GM12878 (cell line): Measurements from ENCODE around the gene ZNF391. TPM values are rescaled to one million over a fixed set of nuclear protein-coding genes. Genes with fewer than 3 reads are reported as not detected.

Source experiments
- CEBPB ChIP-seq, 2 experiments: fragments of 150-350 bp in 1 of 2; IDR thresholded peaks; 2 replicates each; pipeline ENCODE4 v1.6.1; 2012 to 2014; ENCODE audit warnings: low read depth in 2 of 2, low read length in 2 of 2, borderline replicate concordance in 1 of 2, inconsistent platforms in 1 of 2
- CHD2 ChIP-seq: IDR thresholded peaks from 2 replicates; pipeline ENCODE4 v1.6.1; 2011; ENCODE audit warnings: low read depth, low read length, improper control_type of control experiment, borderline replicate concordance
- IKZF2 ChIP-seq, 2 experiments: fragments of 450-650 bp; IDR thresholded peaks; 2 replicates each; pipeline ENCODE4 v1.6.1; 2017; ENCODE audit warnings: mild to moderate bottlenecking in 2 of 2, moderate library complexity in 2 of 2
- KDM1A ChIP-seq: fragments of 200-600 bp; sonication (generic); IDR thresholded peaks from 2 replicates; pipeline ENCODE4 v1.6.1; 2016; ENCODE audit warnings: borderline replicate concordance
- MLLT1 ChIP-seq: fragments of 450-650 bp; IDR thresholded peaks from 2 replicates; pipeline ENCODE4 v1.6.1; 2016; ENCODE audit warnings: mild to moderate bottlenecking
- MTA3 ChIP-seq: IDR thresholded peaks from 2 replicates; pipeline ENCODE4 v1.6.1; 2012; ENCODE audit warnings: low read length, inconsistent platforms, borderline replicate concordance
- POLR2A ChIP-seq: IDR thresholded peaks from 2 replicates; pipeline ENCODE4 v1.6.1; 2011; ENCODE audit warnings: low read depth, mild to moderate bottlenecking, low read length
- POU2F2 ChIP-seq: IDR thresholded peaks from 3 replicates; pipeline ENCODE4 v1.6.1; 2011; ENCODE audit warnings: low read depth, mild to moderate bottlenecking, low read length, borderline replicate concordance
- RELB ChIP-seq: fragments of 450-650 bp; IDR thresholded peaks from 2 replicates; pipeline ENCODE4 v1.6.1; 2017; ENCODE audit warnings: low read depth, mild to moderate bottlenecking, moderate library complexity
- SIN3A ChIP-seq: IDR thresholded peaks from 2 replicates; pipeline ENCODE4 v1.6.1; 2012; ENCODE audit warnings: low read depth, low read length, improper control_type of control experiment
- SREBF1 ChIP-seq: IDR thresholded peaks from 2 replicates; pipeline ENCODE4 v1.6.1; 2012; ENCODE audit warnings: mild to moderate bottlenecking, low read length
- SUPT20H ChIP-seq: IDR thresholded peaks from 2 replicates; pipeline ENCODE4 v1.6.1; 2011; ENCODE audit warnings: low read depth, mild to moderate bottlenecking, low read length, moderate library complexity, borderline replicate concordance; ENCODE audit not compliant: control insufficient read depth
- TCF7 ChIP-seq: IDR thresholded peaks from 2 replicates; pipeline ENCODE4 v1.6.1; 2014; ENCODE audit warnings: antibody characterized with exemption, borderline replicate concordance
- WRNIP1 ChIP-seq: IDR thresholded peaks from 2 replicates; pipeline ENCODE4 v1.6.1; 2011; ENCODE audit warnings: low read depth, low read length, improper control_type of control experiment, borderline replicate concordance
- ZNF592 ChIP-seq: fragments of 450-650 bp; IDR thresholded peaks from 2 replicates; pipeline ENCODE4 v1.6.1; 2017; ENCODE audit warnings: mild to moderate bottlenecking, moderate library complexity
- ZNF622 ChIP-seq: fragments of 450-650 bp; IDR thresholded peaks from 2 replicates; pipeline ENCODE4 v1.6.1; 2017; ENCODE audit warnings: mild to moderate bottlenecking, inconsistent platforms
- ZNF687 ChIP-seq: fragments of 450-650 bp; IDR thresholded peaks from 2 replicates; pipeline ENCODE4 v1.6.1; 2017; ENCODE audit warnings: mild to moderate bottlenecking, moderate library complexity
- polyA plus RNA-seq, 11 experiments: library from polyadenylated mRNA; depleted of rRNA in 4 of 11; unstranded in 6 of 11; stranded (reverse) in 5 of 11; fragments of >200 nt; fragmentation: Nextera tagmentation in 4 of 11; fragmentation: Illumina TruSeq in 1 of 11; extraction: Ambion mirVana in 4 of 11; extraction: Trizol in 1 of 11; gene quantifications; 1 replicate in 1 of 11; 2 replicates in 10 of 11; pipeline versions ENCODE4 v1.2.1 to v1.2.3, GENCODE V29; 2011 to 2016; ENCODE audit warnings: inconsistent platforms in 2 of 11, missing spikeins in 2 of 11, low read depth in 1 of 11
- total RNA-seq, 4 experiments: library from RNA; depleted of rRNA in 3 of 4; stranded (reverse); fragments of >200 nt in 3 of 4; fragmentation: Illumina TruSeq in 1 of 4; extraction: Trizol in 1 of 4; gene quantifications; 2 replicates each; pipeline versions ENCODE4 v1.2.1 to v1.2.3, GENCODE V29; 2013 to 2021

Gene ZNF391
- total and polyA plus RNA-seq, 10 of the 15 experiments (the other 5 are each of a cell fraction or from before 2014, with no cell fraction given) = 0.42 to 1.9 (median 1.0) TPM

- TF ChIP-seq ZNF592 = no peak
- TF ChIP-seq POLR2A = peak; percentile 93
- peak; percentile 38; the same call in 1 of the 2 replicates for TF ChIP-seq RELB
- TF ChIP-seq SUPT20H = no peak
- no peak for TF ChIP-seq SIN3A
- TF ChIP-seq ZNF687 = 0 out of 2 replicates have a peak, but pooled peaks have one; percentile 51
- TF ChIP-seq IKZF2 (IDR thresholded peaks at IDR 0.05) = peak in 1 of 2 experiments; percentile 38; a peak in 2 of 4 replicates
- no peak for TF ChIP-seq WRNIP1
- no peak for TF ChIP-seq SREBF1
- TF ChIP-seq CEBPB (IDR thresholded peaks at IDR 0.05; ENCODE audit: borderline replicate concordance in 1 of 2, low read depth in 2 of 2, low read length in 2 of 2) = no peak
- TF ChIP-seq MLLT1 = peak; percentile 56
- TF ChIP-seq MTA3 = no peak
- TF ChIP-seq KDM1A = no peak
- no peak for TF ChIP-seq POU2F2
- TF ChIP-seq CHD2 = no peak
- no peak for TF ChIP-seq ZNF622
- TF ChIP-seq TCF7 = 0 out of 2 replicates have a peak, but pooled peaks have one; percentile 38
Observed at GRCh38 chr6:27388293-27389197, at the start of gene ZNF391 (continued).
